Stimulated activated CD8-positive, alpha-beta memory T cell treated with anti-CD3 and anti-CD28 coated beads, Interleukin-15, amount 100 ng/mL, for 1 hour (primary cell): ENCODE measurements around the gene ERI3.

Experiments
- DNase-seq: peaks from one replicate; pipeline ENCODE4 v3.0.0-alpha.2; 2020; ENCODE audit warnings: low read depth

The ERI3 gene

GRCh38 chr1:44354840-44355581, at the start of gene ERI3:
Gene ERI3 (minus strand): TSS chr1:44355257. CDS start chr1:44355026, 231 bp downstream.
- DNase-seq = peak; percentile 89

GRCh38 chr1:44401256-44402228, 46.5 kb upstream of the ERI3 start:
- no peak for DNase-seq

GRCh38 chr1:44390277-44390676, 35.2 kb upstream of the ERI3 start:
- no peak for DNase-seq

- DNase-seq = no peak
These were observed 34.4 kb upstream of the ERI3 start for GRCh38 chr1:44389437-44389836.

- DNase-seq = no peak
These were observed 33.5 kb upstream of the ERI3 start for GRCh38 chr1:44388551-44388950.

- DNase-seq = no peak
These were observed 25.7 kb upstream of the ERI3 start for GRCh38 chr1:44380666-44381177.

GRCh38 chr1:44377925-44378784, 23.1 kb upstream of the ERI3 start:
- DNase-seq = peak; percentile 8

- no peak for DNase-seq
These were observed 20.5 kb upstream of the ERI3 start for GRCh38 chr1:44375547-44375946.

- no peak for DNase-seq
These were observed 16.1 kb upstream of the ERI3 start for GRCh38 chr1:44371206-44371605.

GRCh38 chr1:44368471-44369151, 13.6 kb upstream of the ERI3 start:
- no peak for DNase-seq

- no peak for DNase-seq
These were observed 12.9 kb upstream of the ERI3 start for GRCh38 chr1:44367944-44368343.

- DNase-seq = no peak
These were observed 11.4 kb upstream of the ERI3 start for GRCh38 chr1:44366371-44366975.

GRCh38 chr1:44361478-44361877, 6.4 kb upstream of the ERI3 start:
- DNase-seq = no peak

- DNase-seq = no peak
These were observed 4.3 kb upstream of the ERI3 start for GRCh38 chr1:44359234-44359935.

GRCh38 chr1:44357710-44358109, 2.7 kb upstream of the ERI3 start:
- DNase-seq = no peak

GRCh38 chr1:44355582-44356305, 687 bp upstream of the ERI3 start:
- no peak for DNase-seq

GRCh38 chr1:44354268-44354839, 703 bp downstream of the ERI3 start:
- no peak for DNase-seq

- no peak for DNase-seq
These were observed 1.5 kb downstream of the ERI3 start for GRCh38 chr1:44353604-44354003.

GRCh38 chr1:44351289-44351688, 3.8 kb downstream of the ERI3 start:
- no peak for DNase-seq
